H1 (cell line): Measurements from ENCODE around the gene FOXA3. TPM values are rescaled to one million over a fixed set of nuclear protein-coding genes. Genes with fewer than 3 reads are reported as not detected.

Experiments used
- CTCF ChIA-PET: fragments of 300-600 bp; sonication (Branson Sonifier 250); formaldehyde crosslinking; loops from one replicate; lab custom pipeline; 2021; ENCODE audit not compliant: partially characterized antibody; lab: Charles Lee
- POLR2A ChIA-PET: fragments of 300-600 bp; sonication (Branson Sonifier 250); formaldehyde crosslinking; loops from one replicate; lab custom pipeline; 2021; ENCODE audit warnings: inconsistent platforms; ENCODE audit not compliant: partially characterized antibody; lab: Charles Lee
- DNase-seq, 2 experiments: peaks; one replicate each; pipeline versions ENCODE4 v3.0.0 to v3.0.0-alpha.2; 2010 to 2022; ENCODE audit warnings: low spot score in 2 of 2, low read depth in 1 of 2, mixed read lengths in 1 of 2
- FAIRE-seq: peaks from 2 replicates; lab custom pipeline; 2011; peaks lifted over from hg19 to GRCh38; lab: Jason Lieb, UNC
- H2AFZ ChIP-seq: 2 replicates; pipeline ENCODE4 v1.8.1; 2012; ENCODE audit warnings: low read length, inconsistent platforms
- H2AK5ac ChIP-seq: 2 replicates; pipeline ENCODE4 v1.6.1; 2013; ENCODE audit warnings: low read depth, low read length
- H2BK120ac ChIP-seq: replicated peaks from 2 replicates; pipeline ENCODE3; 2013; ENCODE audit warnings: low read depth, low read length, inconsistent platforms
- H2BK12ac ChIP-seq: 2 replicates; pipeline ENCODE4 v1.6.1; 2013; ENCODE audit warnings: low read depth, low read length
- H2BK15ac ChIP-seq: 2 replicates; pipeline ENCODE4 v1.6.1; 2013; ENCODE audit warnings: low read length
- H2BK20ac ChIP-seq: 2 replicates; pipeline ENCODE4 v1.6.1; 2013; ENCODE audit warnings: low read length
- H2BK5ac ChIP-seq: 2 replicates; pipeline ENCODE4 v1.6.1; 2013; ENCODE audit warnings: low read depth, low read length
- H3K14ac ChIP-seq: 2 replicates; pipeline ENCODE4 v1.6.1; 2013; ENCODE audit warnings: inconsistent platforms; ENCODE audit not compliant: insufficient read length
- H3K18ac ChIP-seq: 2 replicates; pipeline ENCODE4 v1.6.1; 2013; ENCODE audit warnings: low read length; ENCODE audit errors: extremely low read depth
- H3K23ac ChIP-seq: 2 replicates; pipeline ENCODE4 v1.6.1; 2013; ENCODE audit warnings: inconsistent platforms; ENCODE audit not compliant: insufficient read length
- H3K23me2 ChIP-seq: 2 replicates; pipeline ENCODE4 v1.6.1; 2013; ENCODE audit warnings: low read depth, low read length
- H3K27ac ChIP-seq: 2 replicates; pipeline ENCODE4 v1.6.1; 2011; ENCODE audit warnings: low read depth, low read length, inconsistent platforms
- H3K27me3 ChIP-seq, 4 experiments: replicated peaks in 1 of 4; 1 replicate in 1 of 4; 2 replicates in 3 of 4; pipeline versions ENCODE4 v1.6.1 to v1.8.1; 2011 to 2013; ENCODE audit warnings: low read length in 3 of 4, mild to moderate bottlenecking in 3 of 4, inconsistent platforms in 2 of 4, mixed read lengths in 2 of 4, moderate library complexity in 1 of 4; ENCODE audit not compliant: control insufficient read depth in 3 of 4, insufficient read depth in 3 of 4; ENCODE audit errors: extremely low read depth in 1 of 4
- H3K36me3 ChIP-seq, 4 experiments: 2 replicates each; pipeline versions ENCODE4 v1.6.1 to v1.8.1; 2011 to 2013; ENCODE audit warnings: mild to moderate bottlenecking in 4 of 4, low read length in 3 of 4, moderate library complexity in 2 of 4, control low read depth in 1 of 4, inconsistent platforms in 1 of 4; ENCODE audit not compliant: insufficient read depth in 4 of 4, control insufficient read depth in 2 of 4
- H3K4ac ChIP-seq: replicated peaks from 2 replicates; pipeline ENCODE3; 2013; ENCODE audit warnings: low read length, low read depth, mixed read lengths, inconsistent platforms; ENCODE audit not compliant: insufficient read length
- H3K4me1 ChIP-seq, 4 experiments: replicated peaks in 1 of 4; 1 replicate in 1 of 4; 2 replicates in 3 of 4; pipeline versions ENCODE4 v1.6.1 to v1.8.1; 2011 to 2013; ENCODE audit warnings: low read length in 3 of 4, inconsistent platforms in 2 of 4, mixed read lengths in 1 of 4; ENCODE audit not compliant: insufficient read depth in 4 of 4, control insufficient read depth in 3 of 4
- H3K4me2 ChIP-seq, 2 experiments: 2 replicates each; pipeline versions ENCODE4 v1.6.1 to v1.8.1; 2011 to 2013; ENCODE audit warnings: low read depth in 2 of 2, low read length in 2 of 2, control low read depth in 1 of 2, inconsistent platforms in 1 of 2, mild to moderate bottlenecking in 1 of 2; ENCODE audit not compliant: insufficient read depth in 1 of 2
- H3K4me3 ChIP-seq, 4 experiments: fragments of 200-600, 300-600 bp in 1 of 4; sonication (generic), shearing (Covaris generic), sonication (Bioruptor Twin) in 1 of 4; 2 replicates each; pipeline versions ENCODE4 v1.5.1 to v1.8.1; 2011 to 2016; ENCODE audit warnings: low read length in 4 of 4, low read depth in 3 of 4, control low read depth in 2 of 4, inconsistent platforms in 2 of 4, mild to moderate bottlenecking in 2 of 4, mixed read lengths in 1 of 4, moderate library complexity in 1 of 4; ENCODE audit not compliant: insufficient read depth in 2 of 4; ENCODE audit errors: extremely low read depth in 1 of 4
- H3K56ac ChIP-seq: replicated peaks from 2 replicates; pipeline ENCODE3; 2013; ENCODE audit warnings: low read depth, mild to moderate bottlenecking, mixed read lengths, low read length, inconsistent platforms; ENCODE audit not compliant: insufficient read length
- H3K79me1 ChIP-seq: 2 replicates; pipeline ENCODE4 v1.6.1; 2013; ENCODE audit warnings: low read depth, low read length, control low read depth
- H3K79me2 ChIP-seq, 2 experiments: 2 replicates each; pipeline versions ENCODE4 v1.6.1 to v1.8.1; 2012 to 2013; ENCODE audit warnings: low read length in 2 of 2, mild to moderate bottlenecking in 2 of 2, inconsistent platforms in 1 of 2; ENCODE audit not compliant: insufficient read depth in 2 of 2, control insufficient read depth in 1 of 2
- H3K9ac ChIP-seq, 4 experiments: replicated peaks in 1 of 4; 1 replicate in 1 of 4; 2 replicates in 3 of 4; pipeline versions ENCODE4 v1.6.1 to v1.8.1; 2011 to 2013; ENCODE audit warnings: low read depth in 3 of 4, low read length in 3 of 4, control low read depth in 2 of 4, mild to moderate bottlenecking in 2 of 4, moderate library complexity in 2 of 4, inconsistent platforms in 1 of 4; ENCODE audit errors: extremely low read depth in 1 of 4
- H3K9me3 ChIP-seq, 2 experiments: 2 replicates each; pipeline versions ENCODE4 v1.6.1 to v1.8.1; 2012 to 2013; ENCODE audit warnings: mild to moderate bottlenecking in 2 of 2, moderate library complexity in 2 of 2, control low read depth in 1 of 2, inconsistent platforms in 1 of 2, low read depth in 1 of 2, low read length in 1 of 2, mixed read lengths in 1 of 2; ENCODE audit not compliant: insufficient read depth in 2 of 2
- H4K20me1 ChIP-seq, 2 experiments: replicated peaks in 1 of 2; 2 replicates each; pipeline versions ENCODE3 to v1.8.1; 2011 to 2013; ENCODE audit warnings: inconsistent platforms in 2 of 2, low read length in 2 of 2, mild to moderate bottlenecking in 1 of 2; ENCODE audit not compliant: insufficient read depth in 2 of 2, control insufficient read depth in 1 of 2
- H4K5ac ChIP-seq: 2 replicates; pipeline ENCODE4 v1.6.1; 2013; ENCODE audit warnings: low read length, low read depth, mixed read lengths, inconsistent platforms; ENCODE audit not compliant: insufficient read length
- H4K8ac ChIP-seq: 2 replicates; pipeline ENCODE4 v1.8.0; 2013; ENCODE audit warnings: mild to moderate bottlenecking, moderate library complexity, low read length, inconsistent platforms; ENCODE audit not compliant: insufficient read depth; ENCODE audit errors: extremely low read depth
- H4K91ac ChIP-seq: replicated peaks from 2 replicates; pipeline ENCODE3; 2013; ENCODE audit warnings: low read length, mixed read lengths, inconsistent platforms; ENCODE audit not compliant: insufficient read length
- BACH1 ChIP-seq: IDR thresholded peaks from 2 replicates; pipeline ENCODE4 v1.6.1; 2012; ENCODE audit warnings: low read length, improper control_type of control experiment
- CTBP2 ChIP-seq: IDR thresholded peaks from 2 replicates; pipeline ENCODE4 v1.7.0; 2011; ENCODE audit warnings: borderline replicate concordance, mild to moderate bottlenecking, moderate library complexity, mixed read lengths, low read length; ENCODE audit not compliant: insufficient read depth, insufficient read length
- GTF2F1 ChIP-seq: IDR thresholded peaks from 2 replicates; pipeline ENCODE4 v1.6.1; 2012; ENCODE audit warnings: low read depth, low read length, improper control_type of control experiment, borderline replicate concordance
- MAFK ChIP-seq: IDR thresholded peaks from 2 replicates; pipeline ENCODE4 v1.6.1; 2012; ENCODE audit warnings: low read depth, mild to moderate bottlenecking, improper control_type of control experiment, low read length
- NANOG ChIP-seq: IDR thresholded peaks from 2 replicates; pipeline ENCODE4 v1.6.1; 2011; ENCODE audit warnings: low read length, low read depth, mild to moderate bottlenecking, inconsistent platforms; ENCODE audit not compliant: insufficient read depth, poor library complexity, severe bottlenecking
- SP4 ChIP-seq: IDR thresholded peaks from 2 replicates; pipeline ENCODE4 v1.6.1; 2012; ENCODE audit warnings: low read length, inconsistent platforms
- TAF7 ChIP-seq: optimal IDR thresholded peaks from 2 replicates; pipeline ENCODE3; 2011; ENCODE audit warnings: low read depth, mild to moderate bottlenecking, inconsistent platforms, low read length, moderate library complexity, borderline replicate concordance
- WGBS, 2 experiments: shearing (Covaris generic) in 1 of 2; methylation state at CpG; one replicate each; pipeline versions ENCODE4 v1.1.6 to v1.1.7; 2013 to 2015; ENCODE audit warnings: low lambda C conversion rate in 2 of 2, mixed read lengths in 2 of 2, inconsistent platforms in 1 of 2, low coverage in 1 of 2, missing lambda C conversion rate in 1 of 2; ENCODE audit not compliant: insufficient replicate concordance in 2 of 2, insufficient coverage in 1 of 2, insufficient read length in 1 of 2; ENCODE audit errors: extremely low coverage in 1 of 2, missing lambda C conversion rate in 1 of 2; 5-methylcytosine and 5-hydroxymethylcytosine counted together
- polyA plus RNA-seq, 7 experiments: library from polyadenylated mRNA; depleted of rRNA in 3 of 7; stranded (reverse) in 5 of 7; unstranded in 2 of 7; fragments of >200 nt in 5 of 7; fragments of 200-250 nt in 2 of 7; gene quantifications; 1 replicate in 5 of 7; 2 replicates in 1 of 7; 4 replicates in 1 of 7; pipeline versions ENCODE4 v1.2.1 to v1.2.3, GENCODE V29; 2011 to 2013; ENCODE audit warnings: missing spikeins in 2 of 7, mixed read lengths in 2 of 7
- total RNA-seq: library from RNA; stranded (reverse); fragmentation: NEBNext Ultra II Directional; extraction: Animal tissue kit (Norgen Biotek cat#: 25700); gene quantifications from 2 replicates; pipeline ENCODE4 v1.2.1, GENCODE V29; 2021
- TF ChIP-seq, protein P1 (sequence below), 3 experiments: IDR thresholded peaks; 1 replicate in 2 of 3; 2 replicates in 1 of 3; pipeline versions ENCODE4 v1.5.1 to v1.6.1; 2011; ENCODE audit warnings: low read length in 3 of 3, mild to moderate bottlenecking in 3 of 3, inconsistent platforms in 2 of 3, low read depth in 1 of 3, moderate library complexity in 1 of 3; ENCODE audit not compliant: insufficient read depth in 1 of 3; ENCODE audit errors: control extremely low read depth in 1 of 3

The FOXA3 gene
- total and polyA plus RNA-seq, 2 of the 8 experiments (the other 6 are each of a cell fraction or from before 2014, with no cell fraction given): 20.2 to 49.1 TPM

GRCh38 chr19:45825917-45826893 lies 37.9 kb upstream of the FOXA3 start:
- H3K9ac ChIP-seq: no peak overlapping the region
- no peak overlapping the region for H3K4ac ChIP-seq
- 0 out of 2 replicates have a peak, but pooled peaks cover 1% of the 10 kb centered on the region for H3K23me2 ChIP-seq
- no peak overlapping the region for H3K56ac ChIP-seq
- no peaks in the 10 kb centered on the region for H3K27me3 ChIP-seq
- no peak for DNase-seq
- no peak overlapping the region for H4K8ac ChIP-seq
- no peak overlapping the region for H2BK5ac ChIP-seq
- H4K20me1 ChIP-seq: peaks cover 5 to 16% of the 10 kb centered on the region in 2 experiments
- H3K4me2 ChIP-seq: no peak overlapping the region
- no peaks in the 10 kb centered on the region for H3K4me1 ChIP-seq
- H2BK120ac ChIP-seq: no peak overlapping the region
- no peak overlapping the region for H2BK15ac ChIP-seq
- no peak overlapping the region for H3K4me3 ChIP-seq
- no peak overlapping the region for H2BK12ac ChIP-seq
- no peak overlapping the region for H2AFZ ChIP-seq
- no peak overlapping the region for H4K5ac ChIP-seq
- no peak for FAIRE-seq
- ChIA-PET POLR2A (interaction anchor here (1.0 to 2.6 kb wide), 13 partner anchors 9 to 134 kb away, joined by 3 to 11 read pairs (median 3); partner anchors contain the start of genes RSPH6A, SIX5 and SNRPD2), CTCF (interaction anchor here (0.7 to 5.3 kb wide), 7 partner anchors 8 to 248 kb away, joined by 3 to 42 read pairs (median 3); no protein-coding TSS in a partner anchor)
- H3K18ac ChIP-seq: no peak overlapping the region
- no peaks in the 10 kb centered on the region for H3K79me1 ChIP-seq
- WGBS, 2 experiments: 88% methylated on average over 22 of the region's 22 CpGs; no CpG with 5 or more reads in 1 of the 2 experiments
- H2BK20ac ChIP-seq: no peak overlapping the region
- no peak overlapping the region for H3K23ac ChIP-seq
- H2AK5ac ChIP-seq: no peak overlapping the region
- H3K36me3 ChIP-seq: peaks cover 49 to 72% (median 68%) of the 10 kb centered on the region in 4 experiments
- H3K79me2 ChIP-seq: no peaks in the 10 kb centered on the region
- H4K91ac ChIP-seq: no peak overlapping the region
- no peak overlapping the region for H3K27ac ChIP-seq
- H3K9me3 ChIP-seq: no peaks in the 10 kb centered on the region
- H3K14ac ChIP-seq: no peak overlapping the region
- TF ChIP-seq SP4: no peak
- TF ChIP-seq BACH1: no peak
- TF ChIP-seq NANOG: no peak
- TF ChIP-seq CTBP2: no peak
- no peak for TF ChIP-seq GTF2F1
- TF ChIP-seq TAF7: no peak
- TF ChIP-seq, protein P1, sequence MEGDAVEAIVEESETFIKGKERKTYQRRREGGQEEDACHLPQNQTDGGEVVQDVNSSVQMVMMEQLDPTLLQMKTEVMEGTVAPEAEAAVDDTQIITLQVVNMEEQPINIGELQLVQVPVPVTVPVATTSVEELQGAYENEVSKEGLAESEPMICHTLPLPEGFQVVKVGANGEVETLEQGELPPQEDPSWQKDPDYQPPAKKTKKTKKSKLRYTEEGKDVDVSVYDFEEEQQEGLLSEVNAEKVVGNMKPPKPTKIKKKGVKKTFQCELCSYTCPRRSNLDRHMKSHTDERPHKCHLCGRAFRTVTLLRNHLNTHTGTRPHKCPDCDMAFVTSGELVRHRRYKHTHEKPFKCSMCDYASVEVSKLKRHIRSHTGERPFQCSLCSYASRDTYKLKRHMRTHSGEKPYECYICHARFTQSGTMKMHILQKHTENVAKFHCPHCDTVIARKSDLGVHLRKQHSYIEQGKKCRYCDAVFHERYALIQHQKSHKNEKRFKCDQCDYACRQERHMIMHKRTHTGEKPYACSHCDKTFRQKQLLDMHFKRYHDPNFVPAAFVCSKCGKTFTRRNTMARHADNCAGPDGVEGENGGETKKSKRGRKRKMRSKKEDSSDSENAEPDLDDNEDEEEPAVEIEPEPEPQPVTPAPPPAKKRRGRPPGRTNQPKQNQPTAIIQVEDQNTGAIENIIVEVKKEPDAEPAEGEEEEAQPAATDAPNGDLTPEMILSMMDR (IDR thresholded peaks at IDR 0.05; ENCODE audit: control extremely low read depth in 1 of 3, insufficient read depth in 1 of 3, low read depth in 1 of 3, low read length in 3 of 3): no peak
- TF ChIP-seq MAFK: no peak
